Kidney capillary endothelial cell (primary cell): ENCODE measurements around the gene OR8S1.
"Not testable (repeated sequence)": the region's sequence is repeated elsewhere in the genome, so short reads cannot be mapped to it uniquely, and the experiment has no call there.

ENCODE experiments used
- DNase-seq: peaks from one replicate; pipeline ENCODE4 v3.0.0-alpha.2; 2018; ENCODE audit warnings: low spot score

OR8S1 gene

DNA sequence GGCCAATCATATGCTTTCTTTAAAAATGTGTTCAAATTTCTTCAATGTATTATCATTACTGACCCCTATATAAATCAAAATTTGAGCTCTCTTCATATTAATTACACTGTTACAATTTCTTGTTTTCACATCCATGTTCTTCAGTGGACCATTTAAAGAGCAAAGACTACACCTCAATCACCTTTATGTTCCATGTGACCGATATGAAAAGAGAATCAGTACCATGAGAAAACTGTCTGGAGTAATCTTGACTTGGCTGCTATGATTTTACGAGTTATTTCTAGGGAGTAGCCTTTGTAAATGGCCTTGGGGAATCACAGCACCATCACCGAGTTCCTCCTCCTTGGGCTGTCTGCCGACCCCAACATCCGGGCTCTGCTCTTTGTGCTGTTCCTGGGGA, at the start of gene OR8S1:
OR8S1 (plus strand) TSS at position 301 of the 400 bp plus-strand sequence; CDS start at position 301, 0 bp downstream.
- no peak for DNase-seq

- DNase-seq = no peak
Observed at GRCh38 chr12:48482198-48482597, 43.2 kb upstream of the OR8S1 start, which contains the start of gene C12orf54. C12orf54 (plus strand) TSS chr12:48482498; CDS start chr12:48483297, 799 bp downstream.

- no peak for DNase-seq
Observed at GRCh38 chr12:48482930-48483329, 42.5 kb upstream of the OR8S1 start.

GRCh38 chr12:48486261-48486660, 39.2 kb upstream of the OR8S1 start:
- DNase-seq = no peak

DNA sequence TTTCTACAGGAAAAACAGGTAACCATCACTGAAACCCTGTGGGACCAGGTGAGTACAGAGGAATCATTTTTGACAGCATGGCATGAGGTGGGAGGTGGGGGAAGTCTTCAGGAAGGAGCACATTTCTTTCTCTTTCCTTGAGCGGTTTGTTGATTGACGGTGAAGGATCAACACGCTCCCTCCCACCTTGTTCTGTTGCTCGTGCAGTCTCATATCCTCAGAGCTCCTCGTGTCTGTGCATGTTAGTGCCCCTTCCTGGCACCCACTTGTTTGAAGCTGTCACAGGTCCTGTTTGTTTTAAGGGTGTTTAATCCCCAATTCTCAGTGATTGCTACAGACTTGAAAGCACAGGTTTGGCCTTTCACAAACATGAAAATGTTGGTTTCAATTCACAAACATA, 38.8 kb upstream of the OR8S1 start:
- DNase-seq = no peak

GRCh38 chr12:48489012-48489411, 36.4 kb upstream of the OR8S1 start:
- DNase-seq = no peak

DNA sequence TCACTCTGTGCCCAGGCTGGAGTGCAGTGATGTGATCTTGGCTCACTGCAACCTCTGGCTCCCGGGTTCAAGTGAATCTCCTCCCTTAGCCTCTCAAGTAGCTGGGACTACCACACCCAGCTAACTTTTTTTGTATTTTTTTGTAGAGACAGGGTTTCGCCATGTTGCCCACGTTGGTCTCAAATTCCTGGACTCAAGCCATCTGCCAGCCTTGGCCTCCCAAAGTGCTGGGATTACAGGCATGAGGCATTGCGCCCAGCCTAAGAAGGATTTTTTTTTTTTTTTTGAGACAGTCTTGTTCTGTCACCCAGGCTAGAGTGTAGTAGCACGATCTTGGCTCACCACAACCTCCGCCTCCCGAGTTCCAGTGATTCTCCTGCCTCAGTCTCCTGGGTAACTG, 36.0 kb upstream of the OR8S1 start:
- not testable (repeated sequence) for DNase-seq

DNA sequence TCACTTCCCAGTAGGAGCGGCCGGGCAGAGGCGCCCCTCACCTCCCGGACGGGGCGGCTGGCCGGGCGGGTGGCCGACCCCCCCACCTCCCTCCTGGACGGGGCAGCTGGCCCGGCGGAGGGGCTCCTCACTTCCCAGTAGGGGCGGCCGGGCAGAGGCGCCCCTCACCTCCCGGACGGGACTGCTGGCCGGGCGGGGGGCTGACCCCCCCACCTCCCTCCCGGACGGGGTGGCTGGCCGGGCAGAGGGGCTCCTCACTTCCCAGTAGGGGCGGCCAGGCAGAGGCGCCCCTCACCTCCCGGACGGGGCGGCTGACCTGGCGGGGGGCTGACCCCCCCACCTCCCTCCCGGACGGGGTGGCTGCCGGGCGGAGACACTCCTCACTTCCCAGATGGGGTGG, 25.2 kb upstream of the OR8S1 start:
- not testable (repeated sequence) for DNase-seq

DNA sequence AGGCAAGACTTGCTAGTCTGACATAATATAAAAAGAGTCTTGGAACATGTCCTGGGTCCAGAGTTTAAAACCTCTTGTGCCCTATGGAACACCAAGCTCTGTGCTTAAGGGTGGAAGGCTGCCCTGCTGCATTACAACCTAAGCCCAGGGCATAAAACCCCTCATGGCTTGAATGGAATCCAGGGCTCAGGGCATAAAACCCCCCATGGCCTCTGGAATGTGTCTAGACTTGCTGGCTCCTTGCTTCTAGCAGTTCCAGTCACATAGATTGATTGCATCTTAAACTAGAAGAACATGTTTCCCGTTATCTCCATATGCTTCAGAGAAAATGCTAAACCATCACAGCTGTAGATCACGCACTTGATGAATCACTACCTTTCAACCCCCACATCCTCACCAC, 18.6 kb upstream of the OR8S1 start:
- DNase-seq = not testable (repeated sequence)

DNA sequence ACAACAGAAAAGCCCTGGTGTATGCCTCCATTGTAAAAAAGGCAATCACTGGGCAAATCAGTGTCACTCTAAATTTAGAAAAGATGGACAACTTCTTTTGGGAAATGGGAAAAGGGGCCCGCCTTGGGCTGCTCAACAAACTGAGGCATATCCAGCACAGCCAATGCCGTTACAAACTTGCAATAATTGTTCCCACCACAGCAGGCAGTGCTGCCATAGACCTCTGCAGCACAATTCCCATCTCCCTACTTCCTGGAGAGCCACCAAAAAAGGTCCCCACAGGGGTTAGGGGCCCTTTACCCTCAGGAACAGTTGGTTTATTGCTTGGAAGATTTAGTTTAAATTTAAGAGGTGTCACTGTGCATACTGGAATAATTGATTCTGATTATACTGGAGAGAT, 16.4 kb upstream of the OR8S1 start:
- DNase-seq = no peak

DNA sequence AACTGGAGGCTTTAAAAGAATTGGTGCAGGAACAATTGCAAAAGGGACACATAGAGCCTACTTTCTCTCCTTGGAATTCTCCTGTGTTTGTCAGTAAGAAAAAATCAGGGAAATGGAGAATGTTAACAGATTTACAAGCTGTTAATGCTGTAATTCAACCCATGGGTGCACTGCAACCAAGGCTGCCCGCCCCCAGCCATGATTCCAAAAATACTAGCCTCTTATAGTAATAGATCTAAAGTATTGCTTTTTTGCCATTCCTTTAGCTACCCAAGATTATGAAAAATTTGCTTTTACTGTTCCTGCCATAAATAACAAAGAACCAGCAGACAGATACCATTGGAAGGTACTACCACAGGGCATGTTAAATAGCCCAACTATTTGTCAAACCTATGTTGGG, 15.3 kb upstream of the OR8S1 start:
- DNase-seq = no peak

DNA sequence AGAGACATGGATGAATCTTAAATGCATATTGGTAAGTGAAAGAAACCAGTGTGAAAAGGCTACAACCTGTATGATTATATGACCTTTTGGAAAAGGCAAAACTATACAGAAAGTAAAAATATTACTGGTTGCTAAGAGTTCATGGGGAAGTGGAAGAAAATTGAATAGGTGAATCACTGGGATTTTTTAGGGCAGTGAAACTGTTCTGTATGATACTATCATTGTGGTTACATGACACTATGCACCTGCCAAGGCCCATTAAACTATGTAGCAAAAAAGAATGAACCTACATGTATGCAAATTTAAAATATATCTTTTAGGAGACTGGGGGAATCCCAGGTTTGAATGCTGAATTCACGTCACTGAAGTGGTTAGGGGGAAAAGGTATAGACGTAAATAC, 12.6 kb upstream of the OR8S1 start:
- DNase-seq = no peak

GRCh38 chr12:48514728-48515127, 10.7 kb upstream of the OR8S1 start:
- no peak for DNase-seq

DNA sequence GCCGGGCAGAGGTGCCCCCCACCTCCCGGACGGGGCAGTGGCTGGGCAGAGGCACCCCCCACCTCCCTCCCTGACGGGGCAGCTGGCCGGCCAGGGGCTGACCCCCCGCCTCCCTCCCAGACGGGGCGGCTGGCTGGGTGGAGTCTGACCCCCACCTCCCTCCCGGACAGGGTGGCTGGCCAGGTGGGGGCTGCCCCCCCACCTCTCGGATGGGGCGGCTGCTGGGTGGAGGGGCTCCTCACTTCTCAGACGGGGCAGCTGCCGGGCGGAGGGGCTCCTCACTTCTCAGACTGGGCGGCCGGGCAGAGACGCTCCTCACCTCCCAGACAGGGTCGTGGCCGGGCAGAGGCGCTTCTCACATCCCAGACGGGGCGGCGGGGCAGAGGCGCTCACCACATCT, 5.1 kb upstream of the OR8S1 start:
- DNase-seq = not testable (repeated sequence)

DNA sequence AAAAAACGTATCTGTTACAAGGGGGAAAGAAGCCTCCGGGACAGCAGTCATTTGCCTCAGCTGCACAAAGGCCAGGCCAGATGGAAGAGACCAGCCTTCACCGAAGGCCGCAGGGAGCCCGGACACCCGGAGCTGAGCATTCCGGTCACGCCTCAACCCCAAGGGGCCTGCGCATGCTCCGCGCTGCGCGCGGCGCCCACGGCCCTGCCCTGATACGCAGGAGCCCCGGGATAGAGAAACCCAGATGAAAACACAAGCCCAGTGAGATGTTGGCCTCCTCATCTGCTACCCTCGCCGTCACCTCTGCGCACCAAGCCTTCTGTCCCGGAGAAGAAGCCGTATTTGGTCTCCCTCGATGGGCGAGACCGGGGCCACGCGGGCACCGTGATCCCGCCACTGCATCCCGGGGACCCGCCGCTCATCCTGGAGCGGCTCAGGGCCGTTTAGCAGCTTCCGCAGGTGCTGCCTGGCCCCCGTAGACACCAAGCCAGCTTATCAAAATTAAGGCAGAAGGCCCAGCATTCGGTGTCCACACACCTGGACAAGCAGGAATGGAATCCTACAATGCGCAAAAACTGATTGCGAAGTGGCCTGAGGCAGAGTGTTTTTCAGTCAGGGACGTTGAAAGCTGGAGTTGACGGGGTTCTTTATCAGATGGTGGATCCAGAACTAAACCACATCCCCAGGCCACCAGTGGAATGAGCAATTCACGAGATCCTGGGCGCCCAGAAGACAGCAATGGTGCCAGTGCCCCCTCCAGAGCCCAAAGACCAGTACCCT, 2.6 kb downstream of the OR8S1 start:
- no peak for DNase-seq

- DNase-seq = no peak
Observed at GRCh38 chr12:48532601-48533000, 7.2 kb downstream of the OR8S1 start.

DNA sequence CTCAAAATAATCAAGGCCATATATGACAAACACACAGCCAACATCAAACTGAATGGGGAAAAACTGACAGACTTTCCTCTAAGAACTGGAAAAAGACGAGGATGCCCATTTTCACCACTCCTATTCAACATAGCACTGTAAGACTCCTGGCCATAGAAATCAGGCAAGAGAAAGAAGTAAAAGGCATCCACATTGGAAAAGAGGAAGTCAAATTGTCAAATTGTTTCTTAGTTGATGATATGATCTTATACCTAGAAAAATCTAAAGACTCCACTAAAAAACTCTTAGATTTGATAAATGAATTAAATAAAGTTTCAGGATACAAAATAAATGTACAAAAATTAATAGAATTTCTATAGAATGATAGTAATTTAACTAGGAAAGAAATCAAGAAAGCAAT, 11.2 kb downstream of the OR8S1 start:
- DNase-seq = no peak

DNA sequence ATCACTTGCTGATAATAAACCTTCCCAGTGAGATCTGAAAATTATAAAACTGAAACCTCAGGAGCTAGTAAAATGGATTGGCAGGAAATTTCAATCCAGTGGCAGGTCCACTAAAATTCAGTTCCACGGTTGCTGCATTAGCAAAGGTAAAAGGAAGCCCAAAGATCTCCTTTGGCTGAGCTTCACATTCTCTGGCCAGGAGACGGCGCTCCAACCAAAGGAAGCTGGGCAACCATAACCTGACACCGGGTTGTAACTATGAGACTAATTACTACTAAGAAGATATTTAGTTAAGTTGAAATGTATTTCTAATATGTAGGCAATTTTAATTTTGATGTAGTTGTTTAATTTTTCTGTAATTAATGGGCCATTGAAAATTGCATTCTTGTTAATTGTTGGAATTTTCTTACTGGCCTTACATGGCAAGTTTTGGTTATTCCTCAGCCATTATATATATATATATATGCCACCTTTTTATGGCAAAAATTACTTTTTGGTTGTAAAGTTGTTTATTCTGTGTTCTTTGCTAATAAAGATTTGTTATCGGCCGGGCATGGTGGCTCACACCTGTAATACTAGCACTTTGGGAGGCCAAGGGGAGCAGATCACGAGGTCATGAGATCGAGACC, 17.0 kb downstream of the OR8S1 start:
- peak; percentile 17 for DNase-seq

GRCh38 chr12:48545833-48546469, 20.5 kb downstream of the OR8S1 start:
- no peak for DNase-seq

DNA sequence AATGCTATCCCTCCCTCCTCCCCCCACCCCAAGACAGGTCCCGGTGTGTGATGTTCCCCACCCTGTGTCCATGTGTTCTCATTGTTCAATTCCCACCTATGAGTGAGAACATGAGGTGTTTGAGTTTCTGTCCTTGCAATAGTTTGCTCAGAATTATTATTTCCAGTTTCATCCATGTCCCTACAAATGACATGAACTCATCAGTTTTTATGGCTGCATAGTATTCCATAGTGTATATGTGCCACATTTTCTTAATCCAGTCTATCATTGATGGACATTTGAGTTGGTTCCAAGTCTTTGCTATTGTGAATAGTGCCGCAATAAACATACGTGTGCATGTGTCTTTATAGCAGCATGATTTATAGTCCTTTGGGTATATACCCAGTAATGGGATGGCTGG, 21.6 kb downstream of the OR8S1 start:
- not testable (repeated sequence) for DNase-seq

- not testable (repeated sequence) for DNase-seq
Observed at GRCh38 chr12:48551636-48552035, 26.2 kb downstream of the OR8S1 start.

DNA sequence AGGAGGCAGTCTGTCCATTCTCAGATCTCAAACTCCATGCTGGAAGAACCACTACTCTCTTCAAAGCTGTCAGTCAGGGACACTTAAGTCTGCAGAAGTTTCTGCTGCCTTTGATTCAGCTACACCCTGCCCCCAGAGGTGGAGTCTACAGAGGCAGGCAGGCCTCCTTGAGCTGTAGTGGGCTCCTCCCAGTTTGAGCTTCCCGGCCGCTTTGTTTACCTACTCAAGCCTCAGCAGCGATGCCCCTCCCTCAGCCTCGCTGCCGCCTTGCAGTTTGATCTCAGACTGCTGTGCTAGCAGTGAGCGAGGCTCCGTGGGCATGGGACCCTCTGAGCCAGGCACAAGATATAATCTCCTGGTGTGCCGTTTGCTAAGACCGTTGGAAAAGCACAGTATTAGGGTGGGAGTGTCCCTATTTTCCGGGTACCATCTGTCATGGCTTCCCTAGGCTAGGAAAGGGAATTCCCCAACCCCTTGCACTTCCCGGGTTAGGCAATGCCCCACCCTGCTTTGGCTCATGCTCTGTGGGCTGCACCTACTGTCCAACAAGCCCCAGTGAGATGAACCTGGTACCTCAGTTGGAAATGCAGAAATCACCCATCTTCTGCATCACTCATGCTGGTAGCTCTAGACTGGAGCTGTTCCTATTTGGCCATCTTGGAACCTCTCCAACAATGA, 28.4 kb downstream of the OR8S1 start:
- DNase-seq = not testable (repeated sequence)

DNA sequence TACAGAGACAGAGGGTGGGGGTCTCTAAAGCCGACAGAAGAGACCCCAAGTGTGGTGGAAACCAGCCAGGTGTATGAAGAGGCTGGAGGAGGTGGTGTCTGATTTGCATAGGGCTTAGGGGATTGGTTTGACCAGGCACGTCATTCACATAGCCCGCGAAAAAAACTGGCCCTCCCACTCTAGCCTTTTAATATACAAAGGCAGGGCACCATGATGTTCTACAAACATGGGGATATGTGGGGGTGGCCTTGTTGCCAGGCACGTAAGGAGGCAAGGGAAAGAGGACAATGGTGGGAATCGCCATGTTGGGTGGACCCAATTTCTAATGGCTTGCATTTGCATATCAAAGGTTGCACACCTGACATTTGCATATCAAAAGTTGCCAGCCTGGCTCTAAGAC, 31.2 kb downstream of the OR8S1 start:
- no peak for DNase-seq
